Measurements from ENCODE around the gene SCTR.

SCTR gene

GRCh38 chr2:119442850-119443249 is 81.4 kb downstream of the SCTR start:
- Histone ChIP-seq H3K27me3 (ENCODE audit: low read depth, low read length) (peaks cover 32% of the 10 kb centered on the region), H3K9ac (ENCODE audit: low read length) (no peak overlapping the region)
- TF ChIP-seq CTCF (IDR thresholded peaks at IDR 0.05; ENCODE audit: low read depth, low read length) (no peak), EZH2phosphoT487 (IDR thresholded peaks at IDR 0.05; ENCODE audit: low read depth) (no peak)

GRCh38 chr2:119442226-119442619 is 82.1 kb downstream of the SCTR start:
- Histone ChIP-seq H3K27ac (ENCODE audit: low read length) (no peak overlapping the region), H3K79me2 (ENCODE audit: low read length) (no peaks in the 10 kb centered on the region), H2AFZ (ENCODE audit: low read depth, low read length) (no peak overlapping the region), H3K36me3 (replicated peaks; ENCODE audit: low read depth, low read length) (no peaks in the 10 kb centered on the region), H3K9ac (ENCODE audit: low read length) (no peak overlapping the region), H3K4me2 (ENCODE audit: low read length) (no peak overlapping the region), H3K27me3 (ENCODE audit: low read depth, low read length) (peaks cover 34% of the 10 kb centered on the region), H4K20me1 (ENCODE audit: insufficient read depth, low read length) (no peaks in the 10 kb centered on the region), H3K4me1 (ENCODE audit: low read length) (no peaks in the 10 kb centered on the region), H3K4me3 (ENCODE audit: low read length) (no peak overlapping the region), H3K9me3 (ENCODE audit: insufficient read depth, low read length) (no peaks in the 10 kb centered on the region)
- TF ChIP-seq CTCF (IDR thresholded peaks at IDR 0.05; ENCODE audit: low read depth, low read length) (no peak), EZH2phosphoT487 (IDR thresholded peaks at IDR 0.05; ENCODE audit: low read depth) (no peak)

More at GRCh38 chr2:119442850-119443249, 81.4 kb downstream of the SCTR start:
- Histone ChIP-seq H3K36me3 (replicated peaks; ENCODE audit: low read depth, low read length) (no peaks in the 10 kb centered on the region), H3K4me1 (ENCODE audit: low read length) (no peaks in the 10 kb centered on the region), H4K20me1 (ENCODE audit: insufficient read depth, low read length) (no peaks in the 10 kb centered on the region), H3K79me2 (ENCODE audit: low read length) (no peaks in the 10 kb centered on the region), H3K9me3 (ENCODE audit: insufficient read depth, low read length) (no peaks in the 10 kb centered on the region), H3K27ac (ENCODE audit: low read length) (no peak overlapping the region), H3K4me2 (ENCODE audit: low read length) (no peak overlapping the region), H3K4me3 (ENCODE audit: low read length) (no peak overlapping the region), H2AFZ (ENCODE audit: low read depth, low read length) (no peak overlapping the region)

GRCh38 chr2:119441376-119442225 is 82.7 kb downstream of the SCTR start:
- TF ChIP-seq CTCF (IDR thresholded peaks at IDR 0.05; ENCODE audit: low read depth, low read length) (no peak), EZH2phosphoT487 (IDR thresholded peaks at IDR 0.05; ENCODE audit: low read depth) (no peak)
- H3K9ac ChIP-seq (ENCODE audit: low read length), result no peak overlapping the region
- no peaks in the 10 kb centered on the region for H3K36me3 ChIP-seq (replicated peaks; ENCODE audit: low read depth, low read length)
- no peaks in the 10 kb centered on the region for H3K4me1 ChIP-seq (ENCODE audit: low read length)
- no peak overlapping the region for H3K27ac ChIP-seq (ENCODE audit: low read length)
- no peak overlapping the region for H3K4me2 ChIP-seq (ENCODE audit: low read length)
- H4K20me1 ChIP-seq (ENCODE audit: insufficient read depth, low read length), result no peaks in the 10 kb centered on the region
- H3K79me2 ChIP-seq (ENCODE audit: low read length), result no peaks in the 10 kb centered on the region
- H3K4me3 ChIP-seq (ENCODE audit: low read length), result no peak overlapping the region
- H3K27me3 ChIP-seq (ENCODE audit: low read depth, low read length), result peaks cover 28% of the 10 kb centered on the region
- H3K9me3 ChIP-seq (ENCODE audit: insufficient read depth, low read length), result no peaks in the 10 kb centered on the region
- H2AFZ ChIP-seq (ENCODE audit: low read depth, low read length), result no peak overlapping the region

- Histone ChIP-seq H3K27me3 (ENCODE audit: low read depth, low read length) (peaks cover 25% of the 10 kb centered on the region), H3K36me3 (replicated peaks; ENCODE audit: low read depth, low read length) (no peaks in the 10 kb centered on the region), H3K4me2 (ENCODE audit: low read length) (no peak overlapping the region), H3K9ac (ENCODE audit: low read length) (no peak overlapping the region), H3K27ac (ENCODE audit: low read length) (no peak overlapping the region), H2AFZ (ENCODE audit: low read depth, low read length) (no peak overlapping the region), H3K79me2 (ENCODE audit: low read length) (no peaks in the 10 kb centered on the region), H3K4me1 (ENCODE audit: low read length) (no peaks in the 10 kb centered on the region), H4K20me1 (ENCODE audit: insufficient read depth, low read length) (no peaks in the 10 kb centered on the region), H3K4me3 (ENCODE audit: low read length) (no peak overlapping the region), H3K9me3 (ENCODE audit: insufficient read depth, low read length) (no peaks in the 10 kb centered on the region)
- TF ChIP-seq EZH2phosphoT487 (IDR thresholded peaks at IDR 0.05; ENCODE audit: low read depth) (no peak), CTCF (IDR thresholded peaks at IDR 0.05; ENCODE audit: low read depth, low read length) (no peak)
Observed at GRCh38 chr2:119440873-119441272, 83.4 kb downstream of the SCTR start.
